GM21423 (cell line): Measurements from ENCODE around the gene VIPAS39.
"Not testable (repeated sequence)": the region's sequence is repeated elsewhere in the genome, so short reads cannot be mapped to it uniquely, and the experiment has no call there.

Experiments used
- ATAC-seq: cut with Tn5 transposase; IDR thresholded peaks from one replicate; pipeline ENCODE4 v1.9.1; 2021; ENCODE audit warnings: mild to moderate bottlenecking, moderate library complexity; ENCODE audit not compliant: unreplicated experiment

Gene VIPAS39

GRCh38 chr14:77470224-77470870 lies 12.9 kb upstream of the VIPAS39 start:
- ATAC-seq = no peak

DNA sequence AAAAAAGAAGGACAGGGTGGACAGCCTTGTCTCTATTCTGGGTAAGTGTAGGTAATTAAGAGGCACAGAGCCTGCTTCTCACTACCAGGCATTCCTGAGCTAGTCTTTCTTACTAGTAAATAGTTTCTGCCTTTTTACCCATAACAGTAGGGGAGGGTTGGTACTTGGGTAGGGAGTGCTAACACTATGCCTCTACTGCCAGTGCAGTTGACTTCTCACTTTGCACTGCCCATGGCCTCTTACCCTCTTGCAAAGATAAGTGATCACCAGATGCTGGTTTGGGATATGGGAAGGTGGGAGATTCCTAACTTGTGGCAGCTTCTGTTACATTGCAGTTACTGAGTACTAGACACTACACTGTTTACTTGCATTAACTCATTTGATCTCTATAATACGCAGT lies 12.1 kb upstream of the VIPAS39 start:
- no peak for ATAC-seq

- ATAC-seq = no peak
Observed at GRCh38 chr14:77469067-77469505, 11.7 kb upstream of the VIPAS39 start.

DNA sequence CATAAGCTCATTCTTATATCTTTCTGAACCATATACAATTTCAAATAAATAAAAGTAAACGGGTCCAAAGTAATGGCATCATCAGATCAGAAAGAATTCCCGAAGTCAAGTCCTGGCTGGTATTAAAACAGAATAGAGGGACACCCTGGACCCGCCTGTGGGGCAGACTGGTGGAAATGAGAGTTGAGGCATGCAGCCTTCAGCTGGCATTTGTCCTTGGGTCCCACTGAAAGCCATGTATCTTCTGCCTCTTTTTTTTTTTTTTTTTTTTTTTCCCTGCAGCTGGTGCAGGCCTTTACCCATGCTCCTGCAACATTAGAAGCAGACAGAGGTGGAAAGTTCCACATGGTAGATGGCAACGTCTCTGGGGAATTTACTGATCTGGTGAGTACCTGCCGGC lies 10.4 kb upstream of the VIPAS39 start:
- no peak for ATAC-seq

- no peak for ATAC-seq
Observed at GRCh38 chr14:77459072-77459723, 1.8 kb upstream of the VIPAS39 start.

DNA sequence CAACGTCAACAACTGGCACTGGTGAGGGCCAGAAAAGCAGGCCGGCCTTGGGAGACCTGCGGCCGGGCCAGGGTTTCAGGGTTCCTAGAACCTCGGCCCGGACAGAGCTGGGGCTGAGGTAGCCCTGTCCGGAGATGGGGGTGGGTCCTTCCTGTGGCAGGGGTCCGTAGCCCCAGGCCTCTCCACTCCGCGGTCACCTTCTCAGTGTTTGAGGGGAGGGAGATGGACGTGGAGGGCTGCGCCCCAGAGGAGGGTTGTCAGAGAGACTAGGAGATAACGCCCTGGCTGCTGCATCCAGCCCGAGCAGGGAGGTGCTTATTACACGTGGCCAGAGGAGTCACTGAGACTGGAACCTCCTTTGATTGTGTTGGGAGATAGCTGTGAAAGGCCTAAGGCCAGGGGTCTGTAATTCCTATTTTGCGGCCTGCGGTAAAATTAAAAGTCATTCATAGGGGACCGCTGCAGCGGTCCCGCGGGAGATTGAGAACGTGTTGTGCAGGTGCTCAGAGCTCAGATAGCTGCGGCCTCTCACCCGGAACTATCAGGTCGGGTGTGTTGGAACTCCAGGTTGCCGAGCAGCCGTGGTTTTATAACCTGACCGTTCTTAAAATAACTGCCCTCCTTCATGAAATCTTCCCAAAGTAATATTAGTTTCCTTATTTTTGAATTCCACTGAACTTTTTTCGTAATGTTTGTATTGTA lies 999 bp upstream of the VIPAS39 start:
- ATAC-seq = peak; percentile 12

DNA sequence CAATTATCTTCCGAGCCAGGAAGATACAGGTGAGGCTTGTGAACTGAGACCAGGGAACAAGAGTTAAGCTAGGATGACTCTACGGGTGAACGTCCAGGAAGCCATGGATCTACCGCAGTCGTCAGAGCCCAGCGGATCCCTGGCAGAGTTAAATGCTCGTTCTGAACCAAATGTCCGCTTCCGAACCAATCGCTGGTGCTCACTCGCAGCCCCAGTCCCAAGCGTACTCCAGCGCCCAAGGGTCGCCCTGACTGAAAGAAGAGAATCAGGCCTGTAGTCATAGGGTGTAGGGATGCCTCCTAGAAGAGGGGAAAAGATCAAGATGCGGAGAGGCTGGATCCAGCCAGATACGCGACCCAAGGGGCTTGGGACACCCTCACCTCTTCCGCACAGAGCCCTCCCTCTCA lies 283 bp downstream of the VIPAS39 start:
- peak; percentile 3 for ATAC-seq

GRCh38 chr14:77455966-77456640 lies 1.3 kb downstream of the VIPAS39 start:
- ATAC-seq = no peak

- ATAC-seq = no peak
Observed at GRCh38 chr14:77442196-77442595, 15.2 kb downstream of the VIPAS39 start.

DNA sequence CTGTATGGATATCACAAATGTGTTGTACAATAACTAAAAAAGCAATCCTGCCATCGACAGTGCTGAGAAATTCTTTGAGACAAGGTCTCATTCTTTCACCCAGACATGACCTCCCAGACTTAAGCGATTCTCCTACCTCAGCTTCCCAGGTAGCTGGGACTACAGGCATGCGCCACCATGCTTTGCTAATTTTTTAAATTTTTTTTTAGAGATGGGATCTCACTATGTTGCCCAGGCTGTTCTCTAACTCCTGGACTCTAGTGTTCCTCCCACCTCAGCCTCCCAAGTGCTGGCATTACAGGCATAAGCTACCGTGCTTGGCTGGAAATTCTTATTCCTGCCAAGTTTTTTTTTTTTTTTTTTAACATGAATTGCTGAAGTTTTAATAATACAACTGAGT lies 17.5 kb downstream of the VIPAS39 start:
- ATAC-seq = no peak

- no peak for ATAC-seq
Observed at GRCh38 chr14:77438596-77438995, 18.8 kb downstream of the VIPAS39 start.

- no peak for ATAC-seq
Observed at GRCh38 chr14:77436042-77436441, 21.4 kb downstream of the VIPAS39 start.

DNA sequence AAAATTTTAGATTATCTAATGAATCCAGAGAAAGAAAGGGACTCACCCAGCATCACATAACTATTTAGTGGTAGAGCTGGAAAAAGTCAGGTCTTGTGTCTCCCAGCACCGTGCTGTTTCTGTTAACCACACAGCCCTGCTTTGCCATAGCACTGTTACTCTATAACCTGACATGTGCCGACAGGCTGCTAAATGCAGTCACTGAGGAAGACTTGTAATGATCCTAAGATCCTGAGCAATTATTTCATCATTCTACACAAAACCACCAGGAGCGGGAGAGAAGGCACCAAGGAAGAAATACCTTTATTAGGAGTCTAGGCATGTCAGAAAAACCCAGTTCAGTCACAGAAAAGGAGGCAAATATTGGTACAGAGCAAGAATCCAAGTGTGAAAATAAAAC lies 31.0 kb downstream of the VIPAS39 start:
- ATAC-seq = no peak

DNA sequence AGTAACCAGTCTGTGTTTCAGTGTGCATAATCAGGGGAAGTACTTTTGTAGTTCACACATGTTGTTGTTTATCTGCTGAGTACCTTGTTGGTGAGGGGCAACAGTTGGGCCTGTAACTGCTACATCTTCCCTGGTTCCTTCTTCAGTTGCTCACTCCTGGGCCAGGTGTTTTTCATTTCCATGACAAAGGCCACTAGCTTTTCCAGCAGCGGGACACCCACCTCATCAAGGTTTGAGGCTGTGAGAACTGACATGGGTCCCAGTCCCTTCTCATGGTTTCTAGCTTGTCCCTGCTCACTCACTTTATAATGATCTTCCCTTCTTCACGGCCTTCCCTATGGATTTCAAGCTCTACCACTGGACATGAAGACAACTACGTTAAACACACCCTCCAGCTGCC lies 32.5 kb downstream of the VIPAS39 start:
- ATAC-seq = no peak

- no peak for ATAC-seq
Observed at GRCh38 chr14:77423423-77423822, 34.0 kb downstream of the VIPAS39 start, which contains the start of gene NOXRED1. TSS of gene NOXRED1 (minus strand) at chr14:77423523. CDS start at chr14:77422889, 634 bp downstream.

DNA sequence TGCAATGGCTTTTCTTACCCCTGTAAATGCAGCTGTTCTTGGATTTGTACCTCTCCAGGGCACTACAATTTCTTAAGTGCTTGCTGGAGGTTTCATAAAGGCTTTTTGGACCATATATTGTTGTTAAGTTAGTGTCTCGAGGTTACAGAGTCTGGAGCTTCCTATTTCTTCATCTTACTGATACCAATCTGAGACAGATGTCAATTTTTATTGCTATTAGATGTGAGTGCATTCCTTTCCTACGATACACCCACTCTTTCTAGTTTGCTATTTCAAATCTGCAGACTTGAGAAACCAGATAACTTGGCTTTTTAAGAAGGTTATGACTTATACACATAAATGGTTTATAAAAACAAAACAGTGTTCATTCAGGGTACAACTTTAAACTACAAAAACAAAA lies 36.2 kb downstream of the VIPAS39 start:
- no peak for ATAC-seq

- no peak for ATAC-seq
Observed at GRCh38 chr14:77416836-77417235, 40.6 kb downstream of the VIPAS39 start.

DNA sequence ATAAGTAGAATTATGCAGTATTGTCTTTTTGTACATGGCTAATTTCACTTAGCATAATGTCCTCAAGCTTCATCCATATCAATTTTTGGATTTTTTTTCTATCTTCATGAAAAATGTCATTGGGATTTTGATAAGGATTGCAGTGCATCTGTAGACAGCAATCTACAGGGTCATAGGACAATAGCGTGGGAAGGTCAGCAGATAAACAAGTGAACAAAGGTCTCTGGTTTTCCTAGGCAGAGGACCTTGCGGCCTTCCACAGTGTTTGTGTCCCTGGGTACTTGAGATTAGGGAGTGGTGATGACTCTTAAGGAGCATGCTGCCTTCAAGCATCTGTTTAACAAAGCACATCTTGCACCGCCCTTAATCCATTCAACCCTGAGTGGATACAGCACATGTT lies 41.3 kb downstream of the VIPAS39 start:
- ATAC-seq = not testable (repeated sequence)

GRCh38 chr14:77415403-77416030 lies 41.9 kb downstream of the VIPAS39 start:
- not testable (repeated sequence) for ATAC-seq

DNA sequence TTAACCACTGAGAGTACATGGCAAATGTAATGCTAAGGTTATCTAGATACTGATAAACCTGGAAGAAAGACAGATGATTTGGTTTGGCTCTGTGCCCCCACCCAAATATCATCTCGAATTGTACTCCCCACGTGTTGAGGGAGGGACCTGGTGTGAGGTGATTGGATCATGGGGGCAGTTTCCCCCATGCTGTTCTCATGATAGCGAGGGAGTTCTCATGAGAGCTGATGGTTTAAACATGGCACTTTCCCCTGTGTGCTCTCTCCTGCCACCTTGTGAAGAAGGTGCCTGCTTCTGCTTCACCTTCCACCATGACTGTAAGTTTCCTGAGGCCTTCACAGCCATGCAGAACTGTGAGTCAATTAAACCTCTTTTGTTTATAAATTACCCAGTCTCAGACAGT lies 48.3 kb downstream of the VIPAS39 start:
- ATAC-seq = no peak

- no peak for ATAC-seq
Observed at GRCh38 chr14:77407158-77407557, 50.2 kb downstream of the VIPAS39 start.
